GM21381 (cell line): ENCODE measurements around the gene ATAT1.

Experiments used
- ATAC-seq: cut with Tn5 transposase; IDR thresholded peaks from one replicate; pipeline ENCODE4 v1.9.1; 2021; ENCODE audit warnings: mild to moderate bottlenecking, moderate library complexity; ENCODE audit not compliant: unreplicated experiment

The ATAT1 gene

DNA sequence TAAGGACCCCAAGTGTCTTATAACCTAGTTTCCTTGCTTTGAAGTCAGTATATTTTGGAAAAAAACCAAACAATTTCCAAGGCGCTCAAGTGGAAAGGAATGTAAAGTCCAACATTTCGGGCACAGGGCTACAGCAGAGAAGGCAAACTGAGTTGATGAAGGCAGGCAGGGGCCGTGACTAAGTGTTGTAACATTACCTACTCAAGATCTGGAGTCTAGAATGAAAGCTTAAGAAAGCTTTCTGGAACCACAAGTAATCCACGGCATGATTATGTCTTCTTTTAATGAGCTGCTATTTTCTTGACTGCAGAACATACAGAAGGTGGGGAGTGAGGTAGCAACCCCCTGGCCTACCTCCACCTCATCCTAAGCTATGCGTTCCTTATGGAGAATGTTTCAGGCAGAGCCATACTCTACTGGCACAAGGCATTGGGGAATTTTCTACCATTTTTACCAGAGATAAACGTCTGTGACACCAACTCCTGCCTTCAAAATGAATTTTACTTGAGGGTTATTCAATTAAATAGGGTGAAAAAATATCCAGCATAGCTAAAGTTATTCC, 13.9 kb upstream of the ATAT1 start:
- ATAC-seq, result no peak

GRCh38 chr6:30613251-30614043, 13.2 kb upstream of the ATAT1 start:
- no peak for ATAC-seq

DNA sequence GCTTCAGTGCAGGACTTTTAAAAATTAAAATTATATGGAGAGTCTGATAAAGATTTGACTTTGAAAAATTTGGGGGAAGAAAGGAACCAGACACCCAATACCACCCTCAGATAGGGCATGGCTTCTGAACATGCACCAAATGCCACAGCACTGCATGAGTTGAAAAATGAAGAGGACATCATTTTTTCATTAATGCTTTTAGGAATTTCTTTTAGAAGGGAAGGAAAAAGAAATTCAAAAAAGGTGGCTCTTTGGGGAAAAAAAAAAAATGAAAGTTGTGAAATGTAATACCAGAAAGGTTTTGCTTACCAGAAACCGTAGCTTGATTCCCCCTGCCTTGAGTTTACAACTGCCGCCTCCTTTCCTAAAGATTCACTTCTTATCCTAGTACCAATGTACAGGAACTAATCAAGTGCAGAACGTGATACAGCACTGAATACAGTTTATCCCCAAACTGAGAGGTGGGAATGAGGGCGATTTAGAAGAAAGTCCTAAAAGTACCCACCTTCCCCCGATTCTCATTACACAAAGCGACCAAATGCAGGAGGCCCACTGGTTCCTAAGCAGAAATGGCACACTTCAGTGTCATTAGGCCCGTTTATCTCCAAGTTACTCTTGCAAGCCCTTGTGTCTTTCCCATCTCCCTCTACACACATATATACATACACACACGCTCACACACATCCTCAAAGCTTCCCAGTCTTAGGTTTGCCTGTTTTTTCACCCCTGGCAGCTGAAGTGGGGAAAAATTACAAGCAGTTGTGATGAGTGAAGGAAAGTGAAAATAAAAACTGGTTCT, 12.4 kb upstream of the ATAT1 start:
- ATAC-seq, result no peak

GRCh38 chr6:30614843-30615218, 11.8 kb upstream of the ATAT1 start:
- ATAC-seq, result peak; percentile 34

- no peak for ATAC-seq
These were observed 11.3 kb upstream of the ATAT1 start for GRCh38 chr6:30615219-30615957.

GRCh38 chr6:30615958-30616810, 10.5 kb upstream of the ATAT1 start:
- no peak for ATAC-seq

DNA sequence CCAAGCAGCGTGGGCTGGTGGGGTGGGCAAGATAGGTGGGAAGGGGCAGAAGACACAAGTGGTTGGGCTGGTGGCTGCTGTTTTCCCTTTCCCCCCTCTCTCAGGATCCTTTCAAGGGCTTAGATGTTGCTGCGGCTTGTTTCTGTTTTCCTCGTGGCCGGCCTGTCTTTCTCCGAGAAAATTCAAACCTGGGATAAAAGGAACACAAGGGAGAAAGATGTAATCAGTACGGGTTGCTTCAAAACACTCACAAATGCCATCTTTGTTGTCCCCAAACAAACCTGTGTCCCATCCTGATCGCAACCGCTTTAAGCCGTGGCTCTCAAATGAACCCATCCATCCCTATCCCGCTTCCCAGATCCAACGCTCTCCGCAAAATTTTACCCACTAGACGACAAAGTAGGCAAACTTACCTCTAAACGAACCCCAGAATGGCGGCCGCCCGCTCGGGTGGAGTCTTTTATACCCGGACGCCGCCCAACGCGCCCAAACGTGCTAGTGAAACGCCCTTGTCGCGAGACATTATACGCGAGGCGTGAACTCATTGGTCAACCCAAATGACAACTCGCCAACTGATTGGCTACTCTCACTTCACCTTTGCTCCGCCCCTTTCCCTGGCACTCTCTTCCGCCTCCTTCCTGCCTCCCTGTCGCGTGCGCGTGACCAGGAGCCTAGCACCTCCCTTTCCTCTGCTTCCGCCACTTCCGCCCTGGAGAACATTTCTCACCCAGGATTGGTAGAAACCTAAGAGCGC, 9.7 kb upstream of the ATAT1 start, which contains the start of gene PPP1R10:
Gene PPP1R10, minus strand, starts transcription at position 433 of the 754 bp plus-strand sequence. CDS start 7,299 bp downstream, outside the sequence.
- ATAC-seq, result peak; percentile 80

DNA sequence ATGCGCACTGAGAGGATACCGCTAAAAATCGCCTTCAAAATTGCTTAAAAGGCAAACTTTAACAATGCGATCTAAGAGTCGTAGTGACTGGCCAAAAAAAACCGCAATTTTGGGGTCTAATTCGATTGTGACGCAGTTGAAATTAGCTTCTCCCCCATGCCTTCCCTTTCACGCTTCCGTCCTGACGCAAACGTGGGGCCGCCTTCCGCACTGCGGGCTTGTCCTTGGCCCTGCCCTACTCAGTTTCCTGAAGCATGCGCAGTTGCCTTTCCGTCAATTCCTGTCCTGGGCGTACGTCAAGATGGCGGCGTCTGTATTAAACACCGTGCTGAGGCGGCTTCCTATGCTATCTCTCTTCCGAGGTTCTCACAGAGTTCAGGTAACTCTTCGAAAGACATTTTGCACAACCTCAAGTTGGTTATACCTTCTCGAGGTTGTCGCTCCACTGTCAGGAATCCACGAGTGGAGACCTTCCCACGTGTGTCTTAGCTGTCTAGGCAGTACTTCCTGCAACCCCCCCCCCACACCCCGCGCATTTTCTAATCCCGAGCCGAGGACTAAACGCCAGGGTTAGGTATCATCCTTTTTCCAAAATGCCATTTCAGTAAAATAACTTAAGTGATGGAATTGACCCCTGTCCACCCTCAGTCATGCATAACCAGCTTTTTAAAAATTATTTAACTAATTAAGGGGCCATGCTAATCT, 9.0 kb upstream of the ATAT1 start, which contains the start of gene MRPS18B:
Gene MRPS18B, plus strand, starts transcription at position 276 of the 705 bp plus-strand sequence. Its CDS starts 26 bp downstream, at position 302.
- ATAC-seq, result peak; percentile 72

GRCh38 chr6:30618270-30618797, 8.3 kb upstream of the ATAT1 start:
- no peak for ATAC-seq

GRCh38 chr6:30619561-30619960, 7.1 kb upstream of the ATAT1 start:
- ATAC-seq, result no peak

GRCh38 chr6:30625511-30625910, 1.2 kb upstream of the ATAT1 start:
- no peak for ATAC-seq

GRCh38 chr6:30635834-30636233, 9.2 kb downstream of the ATAT1 start:
- ATAC-seq, result no peak

DNA sequence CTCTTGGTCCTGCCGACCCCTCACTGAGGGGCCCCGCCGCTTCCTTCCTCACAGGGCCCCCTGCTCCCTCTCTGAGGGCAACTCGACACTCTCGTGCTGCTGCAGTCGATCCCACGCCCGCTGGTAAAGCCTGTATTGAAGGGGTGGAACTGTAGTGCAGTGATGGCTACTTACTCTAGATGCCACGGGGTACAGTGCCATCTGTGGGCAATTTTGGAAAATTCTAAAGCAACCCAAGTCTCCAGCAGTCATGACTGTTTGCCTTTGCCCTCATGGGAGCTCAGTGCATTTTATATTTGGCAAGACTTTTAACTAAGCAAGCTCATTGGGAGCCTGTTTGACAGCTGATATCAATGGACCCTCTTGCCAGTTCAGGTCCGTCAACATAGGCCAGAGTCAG, 13.8 kb downstream of the ATAT1 start:
- ATAC-seq, result no peak

DNA sequence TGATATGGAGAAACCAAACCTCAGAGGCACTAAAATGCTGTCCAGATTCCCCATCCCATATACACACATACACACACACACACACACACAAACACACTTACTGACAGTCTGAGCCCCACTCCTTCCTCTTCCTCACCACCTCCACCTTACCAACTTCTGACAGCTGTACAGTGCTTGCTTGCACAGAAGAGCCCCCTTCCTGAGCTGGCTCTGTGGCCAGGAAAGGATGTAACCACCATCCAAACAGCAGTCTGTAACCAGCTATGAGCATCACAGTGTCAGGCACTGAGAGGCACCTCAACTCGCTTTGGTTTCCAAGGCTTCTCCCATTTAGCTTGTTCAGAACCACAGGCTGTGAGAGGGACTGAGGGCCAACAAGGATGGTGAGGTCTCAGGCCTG, 14.4 kb downstream of the ATAT1 start:
- ATAC-seq, result no peak

- no peak for ATAC-seq
These were observed 17.0 kb downstream of the ATAT1 start for GRCh38 chr6:30643656-30644055.

- ATAC-seq, result no peak
These were observed 18.1 kb downstream of the ATAT1 start for GRCh38 chr6:30644769-30645168.

DNA sequence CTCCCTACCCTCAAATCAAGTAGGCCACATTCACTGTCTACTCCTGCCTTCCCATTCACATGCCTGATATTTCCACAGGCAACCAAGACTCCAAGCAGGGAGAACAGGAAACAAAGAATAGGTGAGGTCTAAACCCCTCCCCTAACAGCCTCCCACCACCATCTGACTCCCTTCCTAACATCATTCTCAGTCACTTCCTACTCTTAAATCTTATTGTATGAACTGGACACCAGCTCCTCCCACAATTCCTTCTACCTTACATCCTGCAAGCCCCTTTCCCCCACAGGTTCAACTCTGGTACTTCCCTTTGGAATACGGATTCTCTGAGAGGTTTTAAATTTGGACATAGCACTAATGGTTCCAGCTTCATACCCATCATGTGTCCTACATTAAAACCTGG, 19.3 kb downstream of the ATAT1 start:
- ATAC-seq, result no peak

- peak; percentile 47 for ATAC-seq
These were observed 20.0 kb downstream of the ATAT1 start, which contains the start of gene C6orf136 for GRCh38 chr6:30646450-30647241. TSS of gene C6orf136 (plus strand) at chr6:30647133. CDS start at chr6:30647232, 99 bp downstream.
